Stimulated activated CD4-positive, alpha-beta T cell treated with anti-CD3 and anti-CD28 coated beads, Interleukin-15, amount 100 ng/mL, for 1 hour (primary cell): ENCODE results near the gene CD46.
A peak's percentile ranks its signal among the peaks of the same experiment; 100 is the strongest.

Experiments used
- DNase-seq, 2 donors: peaks; one replicate each; pipeline ENCODE4 v3.0.0-alpha.2; 2020; ENCODE audit warnings: low read depth in 1 of 2, low spot score in 1 of 2

CD46 gene

GRCh38 chr1:207813512-207813881 lies 61.6 kb downstream of the CD46 start:
- DNase-seq: no peak

DNA sequence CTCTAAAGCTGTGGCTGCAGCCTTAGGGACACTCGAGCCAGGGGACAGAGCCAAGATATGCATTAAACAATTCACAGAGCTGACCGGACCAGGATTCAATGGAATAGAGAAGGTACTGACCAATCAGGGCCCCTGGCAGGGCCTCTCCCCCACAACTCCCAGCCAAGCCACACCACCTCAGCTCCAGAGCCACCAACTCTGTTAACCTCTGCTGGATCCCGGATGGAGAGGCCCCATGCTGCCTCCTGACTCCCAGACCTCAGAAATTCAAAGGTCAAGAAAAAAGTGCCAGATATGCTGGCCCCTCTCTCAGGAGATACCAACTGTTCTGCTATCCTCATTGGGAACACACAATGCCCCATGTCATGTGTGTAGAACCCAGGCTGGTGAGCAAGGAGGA lies 62.1 kb downstream of the CD46 start:
- no peak for DNase-seq

DNA sequence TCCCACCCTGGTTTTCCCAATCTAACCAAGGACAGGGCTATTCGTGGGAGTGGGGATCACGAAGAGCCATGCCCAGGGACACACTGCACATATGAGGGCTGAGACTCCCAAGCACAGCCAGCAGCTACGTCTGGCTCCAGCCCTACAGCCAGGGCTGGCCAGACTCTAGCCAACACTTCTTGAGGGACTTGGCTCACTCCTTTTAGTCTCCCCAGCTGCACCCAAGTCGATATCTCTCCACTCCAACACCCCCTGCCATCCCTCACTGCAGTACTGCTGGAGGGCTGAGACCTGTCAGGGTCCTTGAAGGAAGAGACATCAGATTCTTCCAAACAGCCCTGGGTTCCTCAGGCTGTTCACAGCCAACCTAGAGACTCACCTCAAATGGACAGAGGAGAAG lies 62.6 kb downstream of the CD46 start:
- DNase-seq: no peak

GRCh38 chr1:207815466-207815865 lies 63.6 kb downstream of the CD46 start:
- DNase-seq: no peak

DNA sequence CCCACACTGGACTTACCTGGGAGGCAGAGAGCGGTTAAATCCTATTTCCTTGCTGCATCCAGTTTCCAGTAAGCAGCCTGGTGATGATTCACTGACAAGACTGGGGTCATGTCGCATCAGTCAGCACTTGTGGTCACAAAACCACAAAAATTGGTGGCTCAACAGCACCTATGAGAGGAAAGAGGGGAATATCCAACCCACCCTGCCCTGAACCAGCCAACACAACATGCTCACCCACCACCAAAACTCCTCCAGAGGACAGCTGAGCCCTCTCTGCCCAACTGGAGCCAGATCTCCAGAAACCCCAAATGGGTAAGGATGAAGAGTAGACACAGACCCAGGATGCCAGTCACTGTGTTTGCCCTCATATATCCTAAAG lies 64.0 kb downstream of the CD46 start:
- no peak for DNase-seq

- no peak for DNase-seq
Measured at GRCh38 chr1:207817166-207817565, 65.3 kb downstream of the CD46 start.

- no peak for DNase-seq
Measured at GRCh38 chr1:207817778-207818751, 66.2 kb downstream of the CD46 start.

DNA sequence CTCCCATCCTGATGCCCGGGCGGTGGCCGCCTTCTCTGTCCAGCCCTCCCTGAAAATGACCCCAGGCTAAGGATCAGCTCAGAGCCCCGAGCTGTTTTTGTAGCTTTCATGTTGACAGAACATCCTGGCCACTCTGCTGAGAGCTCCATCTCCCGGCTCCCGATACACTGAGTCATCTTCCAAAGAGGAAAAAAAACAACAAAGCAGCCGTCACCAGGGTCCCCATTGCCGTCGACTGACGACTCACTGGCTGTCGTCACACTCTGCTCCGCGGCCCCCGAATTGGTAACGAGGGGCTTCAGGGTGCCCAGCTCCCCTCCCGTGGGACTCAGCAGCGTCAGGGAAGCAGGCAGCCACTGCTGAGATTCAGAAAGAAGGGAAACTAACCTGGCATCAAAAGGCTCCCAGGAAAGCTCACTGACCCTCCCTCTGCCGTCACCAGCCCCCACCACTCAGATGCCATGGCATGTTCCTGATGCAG lies 67.2 kb downstream of the CD46 start:
- no peak for DNase-seq

DNA sequence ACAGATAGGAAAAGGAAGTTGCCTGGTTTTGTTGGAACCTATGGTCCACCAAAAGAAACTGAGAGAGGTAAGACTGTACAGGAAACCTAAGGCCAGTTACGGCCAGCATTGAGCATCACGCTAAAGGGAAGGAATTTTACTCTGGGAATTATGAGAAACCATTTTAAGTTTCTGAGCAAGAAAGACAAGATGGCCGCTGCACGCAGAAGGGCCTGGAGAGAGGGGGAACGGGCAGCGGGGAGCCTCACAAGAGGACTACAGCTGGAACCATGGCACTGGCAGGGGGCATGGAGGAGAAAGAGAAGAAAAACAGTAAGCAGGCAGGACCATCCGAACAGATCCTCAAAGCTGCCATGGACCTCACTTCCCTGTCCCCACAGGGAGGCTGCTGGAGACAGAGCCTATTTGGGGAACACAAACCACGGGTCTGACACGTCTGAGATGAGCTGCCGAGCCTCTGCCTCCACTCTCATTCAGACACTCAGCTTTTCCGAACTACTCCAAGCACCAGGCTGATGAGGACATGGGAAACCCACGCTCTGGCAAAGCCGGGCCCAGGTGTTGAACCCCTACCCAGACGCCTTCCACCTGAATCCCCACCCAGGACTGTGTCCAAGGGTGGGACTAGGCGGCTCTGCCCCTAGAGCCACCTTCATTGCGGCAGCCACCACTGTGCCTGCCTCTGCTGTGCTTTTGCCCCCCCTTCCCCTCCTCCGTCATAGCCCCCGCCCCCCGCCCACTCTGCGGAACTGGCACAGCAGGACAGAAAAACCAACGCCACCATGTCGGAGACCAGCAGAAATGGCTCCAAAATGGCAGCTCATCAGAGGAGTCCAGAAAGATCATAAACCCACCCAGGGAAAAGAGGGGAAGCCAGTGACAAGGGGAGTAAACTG lies 69.0 kb downstream of the CD46 start:
- no peak for DNase-seq

DNA sequence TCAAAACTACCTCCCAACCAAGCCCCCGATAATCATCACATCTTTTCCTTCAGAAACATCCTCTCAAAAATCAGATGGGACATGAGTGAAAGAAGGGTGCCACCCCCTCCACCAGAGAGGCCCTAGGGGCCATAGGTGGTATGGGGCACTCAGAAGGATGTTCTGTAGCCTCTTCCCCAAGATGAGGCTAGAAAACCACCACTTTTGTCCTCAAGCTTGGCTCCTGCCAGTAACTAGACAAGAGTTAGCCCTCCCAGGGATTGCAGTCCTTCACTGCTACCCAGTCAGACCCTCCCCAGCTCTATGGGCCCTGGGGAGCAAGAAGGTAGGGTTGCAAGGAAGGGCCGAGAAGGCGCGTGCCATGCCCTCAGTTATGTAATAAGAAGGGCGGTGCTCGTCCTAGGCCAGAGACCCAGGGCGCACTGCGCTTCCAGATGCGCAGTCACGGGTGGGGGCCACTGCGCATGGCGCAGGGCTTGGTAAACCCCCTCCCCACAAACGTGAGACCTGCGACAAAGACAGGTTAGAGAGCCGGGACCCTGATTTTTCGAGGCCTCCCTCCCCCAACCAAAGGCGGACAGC lies 69.7 kb downstream of the CD46 start:
- DNase-seq: no peak

GRCh38 chr1:207822124-207822601 lies 70.3 kb downstream of the CD46 start:
- no peak for DNase-seq

DNA sequence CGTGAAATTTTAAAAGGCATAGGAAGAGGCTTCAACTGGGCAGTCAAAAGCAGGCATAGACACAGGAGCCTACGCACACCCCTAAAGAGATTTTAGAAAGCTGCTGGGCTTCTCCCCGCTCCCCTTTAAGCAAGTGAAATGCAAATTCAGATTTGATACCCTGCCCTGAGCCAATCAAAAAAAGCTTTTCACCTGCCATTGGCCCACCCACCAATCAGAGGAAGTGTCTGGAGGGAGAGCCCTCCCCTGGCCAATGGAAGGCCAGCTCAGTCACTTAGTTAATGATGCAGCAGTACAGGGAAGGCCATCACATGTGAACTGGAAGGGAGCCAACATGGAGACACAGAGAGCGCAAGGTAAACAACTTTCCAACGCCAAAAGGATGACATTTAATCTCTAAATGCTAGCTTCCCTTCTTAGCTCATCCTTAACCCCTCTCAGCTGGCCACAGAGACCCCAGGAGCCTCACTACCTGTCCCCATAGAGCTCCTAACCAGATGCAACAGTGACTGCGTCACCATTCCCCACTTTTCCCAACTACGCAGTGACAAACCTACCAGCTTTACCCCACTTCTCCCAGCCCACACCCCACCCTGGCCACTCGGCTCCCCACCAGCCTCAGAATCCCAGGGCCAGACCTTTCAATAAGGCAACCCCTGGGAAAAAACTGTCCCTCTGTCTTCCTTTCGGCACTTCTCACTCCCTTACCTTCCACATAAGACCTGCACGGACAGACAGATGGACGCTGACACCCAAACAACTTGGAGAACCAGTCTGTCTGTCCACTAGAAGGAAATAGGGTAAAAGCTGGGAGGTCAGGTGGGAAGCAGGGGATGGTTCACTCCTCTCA lies 71.0 kb downstream of the CD46 start:
- DNase-seq: peak; percentile 31 to 52

GRCh38 chr1:207823531-207823879 lies 71.7 kb downstream of the CD46 start:
- no peak for DNase-seq

GRCh38 chr1:207823880-207824566 lies 72.2 kb downstream of the CD46 start:
- peak; percentile 53 to 55 for DNase-seq

- DNase-seq: no peak
Measured at GRCh38 chr1:207824691-207825408, 73.0 kb downstream of the CD46 start.

DNA sequence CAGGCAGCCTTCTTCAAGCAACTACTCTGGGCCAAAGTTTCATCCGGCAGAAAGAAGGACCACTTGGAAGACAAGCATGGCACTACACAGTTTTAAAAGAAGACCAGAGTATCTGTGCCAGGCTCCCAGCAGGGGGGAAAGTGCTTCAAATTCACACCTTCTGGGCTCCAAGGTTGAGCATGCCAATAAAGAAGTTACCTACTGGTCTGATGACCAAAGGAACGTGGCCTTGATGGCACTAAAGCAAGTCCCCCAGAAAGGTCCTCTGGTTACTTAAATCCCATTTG lies 73.5 kb downstream of the CD46 start:
- no peak for DNase-seq

DNA sequence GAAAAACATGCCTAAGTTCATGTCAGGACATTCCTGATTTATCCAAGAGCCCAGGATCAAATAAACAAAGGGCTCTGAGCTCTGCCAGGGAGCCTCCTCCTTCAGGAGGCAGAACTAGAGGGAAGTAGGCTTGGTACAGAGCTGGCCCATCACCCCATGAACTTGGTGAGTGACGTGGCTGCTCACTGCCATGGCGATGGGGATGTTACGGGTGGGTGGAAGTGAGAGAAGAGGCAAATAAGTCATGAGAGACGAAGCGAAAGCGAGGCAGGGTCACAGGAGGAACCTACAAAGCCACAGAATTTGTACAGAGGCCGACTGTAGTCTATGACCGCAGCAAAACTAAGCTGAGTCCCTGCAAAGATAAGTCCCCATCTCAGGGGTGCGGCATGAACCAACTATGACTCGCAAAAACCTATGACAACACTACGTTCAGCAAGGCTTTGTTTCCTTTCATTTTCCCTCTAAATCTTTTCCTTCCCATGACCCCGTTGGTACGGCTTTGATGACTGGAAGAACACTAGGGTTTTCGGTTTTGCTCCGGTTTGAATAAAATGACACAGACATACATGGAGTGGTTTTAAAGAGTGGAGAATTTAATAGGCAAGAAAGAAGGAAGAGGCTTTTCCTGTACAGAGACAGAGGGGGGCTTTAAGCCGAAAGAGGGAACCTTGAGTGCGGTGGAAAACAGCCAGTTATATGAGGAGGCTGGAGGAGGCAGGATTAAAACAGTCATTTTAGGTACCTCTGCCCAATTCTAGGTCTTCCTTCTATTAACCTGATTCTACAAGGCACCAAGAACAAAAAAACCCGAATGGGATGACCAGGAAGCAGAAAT lies 74.1 kb downstream of the CD46 start:
- peak; percentile 52 to 59 for DNase-seq
